HG03159 (cell line): ENCODE measurements around the gene FAM20B.

Experiments
- ATAC-seq: cut with Tn5 transposase; IDR thresholded peaks from one replicate; pipeline ENCODE4 v1.9.1; 2021; ENCODE audit warnings: mild to moderate bottlenecking, moderate library complexity; ENCODE audit not compliant: unreplicated experiment

Gene FAM20B

DNA sequence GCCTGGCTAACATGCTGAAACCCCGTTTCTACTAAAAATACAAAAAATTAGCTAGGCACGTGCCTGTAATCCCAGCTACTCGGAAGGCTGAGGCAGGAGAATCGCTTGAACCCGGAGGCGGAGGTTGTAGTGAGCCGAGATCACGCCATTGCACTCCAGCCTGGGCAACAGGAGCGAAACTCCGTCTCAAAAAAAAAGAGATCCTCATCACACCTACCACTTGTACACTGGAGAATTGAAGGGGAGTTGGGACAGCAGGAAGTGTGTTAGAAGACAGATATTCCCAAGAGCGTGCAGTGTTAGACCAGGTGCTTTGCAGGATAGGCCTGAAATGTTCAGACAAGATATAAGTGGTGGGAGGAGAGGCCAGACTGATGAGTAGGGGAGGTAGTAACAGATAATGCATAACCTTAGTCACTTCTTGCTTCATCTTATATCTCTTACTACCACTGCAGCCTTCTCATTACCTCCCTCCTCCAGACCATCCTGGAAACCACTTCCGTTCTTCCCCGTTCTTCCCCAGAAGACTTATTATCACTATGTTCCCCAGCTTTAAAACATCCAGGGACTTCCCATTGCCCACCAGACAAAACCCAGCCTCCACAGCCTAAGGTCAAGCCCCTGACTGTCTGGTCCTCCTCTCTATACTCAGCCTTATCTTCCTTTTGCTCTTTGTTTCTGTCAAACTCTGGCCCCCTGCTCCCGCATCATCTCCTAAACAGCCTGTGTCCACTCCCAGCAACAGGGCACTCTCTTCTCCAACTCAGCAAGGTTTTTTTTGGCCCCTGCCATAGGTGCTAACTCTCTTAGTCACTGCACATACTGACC is 21.3 kb downstream of the FAM20B start:
- ATAC-seq, result no peak

GRCh38 chr1:179047636-179047997 is 21.9 kb downstream of the FAM20B start:
- ATAC-seq, result no peak

- no peak for ATAC-seq
Measured at GRCh38 chr1:179048339-179049124, 22.8 kb downstream of the FAM20B start.

DNA sequence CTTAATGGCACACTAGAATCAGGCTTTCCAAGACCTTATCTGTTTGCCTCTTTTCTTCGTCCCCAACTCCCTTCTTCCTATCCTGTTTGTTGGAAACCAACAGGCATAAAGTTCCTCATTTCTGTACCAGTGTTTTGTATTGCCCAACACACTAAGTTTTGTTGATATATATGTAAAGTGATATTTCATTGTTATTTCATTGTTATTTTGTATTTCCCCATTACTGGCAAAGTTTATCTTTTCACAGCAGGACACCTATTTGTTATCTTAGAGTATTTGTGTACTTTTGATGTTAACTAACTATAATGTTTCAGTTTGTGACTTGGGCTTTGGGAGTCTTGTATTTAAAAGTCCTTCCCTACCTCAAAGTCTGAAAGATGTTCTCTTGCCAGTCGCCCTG is 27.1 kb downstream of the FAM20B start:
- no peak for ATAC-seq

- no peak for ATAC-seq
Measured at GRCh38 chr1:179053486-179053885, 27.8 kb downstream of the FAM20B start.

DNA sequence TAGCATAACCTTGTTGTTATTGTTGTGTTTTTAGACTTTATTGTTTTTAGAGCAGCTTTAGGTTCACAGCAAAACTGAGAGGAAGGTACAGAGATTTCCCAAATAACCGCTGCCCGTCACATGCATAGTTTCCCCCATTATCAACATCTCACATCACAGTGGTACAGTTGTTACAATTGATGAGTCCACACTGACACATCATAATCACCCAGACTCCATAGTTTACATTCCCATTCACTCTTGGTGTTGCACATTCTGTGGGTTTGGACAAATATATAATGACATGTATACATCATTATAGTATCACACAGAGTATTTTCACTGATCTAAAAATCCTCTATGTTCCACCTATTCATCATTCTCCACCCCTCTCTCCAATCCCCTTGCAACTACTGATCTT is 30.2 kb downstream of the FAM20B start:
- no peak for ATAC-seq

GRCh38 chr1:179058487-179059483 is 33.1 kb downstream of the FAM20B start:
- no peak for ATAC-seq

GRCh38 chr1:179061360-179062282 is 35.9 kb downstream of the FAM20B start:
- ATAC-seq, result no peak

DNA sequence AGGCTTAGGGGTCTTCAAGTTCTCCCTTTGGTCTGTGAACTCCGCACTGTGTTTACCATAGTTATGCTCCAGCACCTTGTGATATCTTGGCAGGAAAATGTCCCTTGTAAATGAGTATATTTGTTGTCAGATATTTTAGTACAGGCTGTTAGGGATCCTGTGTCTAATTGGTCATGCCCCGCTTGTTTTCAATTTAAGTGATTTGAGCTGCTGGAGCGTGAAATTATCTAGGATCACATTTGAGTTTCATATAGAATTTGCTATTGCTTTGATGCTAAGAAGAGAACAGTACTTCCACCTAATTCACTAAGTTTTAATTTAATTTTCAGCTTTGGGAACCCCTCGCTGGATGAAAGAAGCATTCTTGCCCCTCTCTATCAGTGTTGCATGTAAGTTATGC is 40.8 kb downstream of the FAM20B start:
- ATAC-seq, result no peak

DNA sequence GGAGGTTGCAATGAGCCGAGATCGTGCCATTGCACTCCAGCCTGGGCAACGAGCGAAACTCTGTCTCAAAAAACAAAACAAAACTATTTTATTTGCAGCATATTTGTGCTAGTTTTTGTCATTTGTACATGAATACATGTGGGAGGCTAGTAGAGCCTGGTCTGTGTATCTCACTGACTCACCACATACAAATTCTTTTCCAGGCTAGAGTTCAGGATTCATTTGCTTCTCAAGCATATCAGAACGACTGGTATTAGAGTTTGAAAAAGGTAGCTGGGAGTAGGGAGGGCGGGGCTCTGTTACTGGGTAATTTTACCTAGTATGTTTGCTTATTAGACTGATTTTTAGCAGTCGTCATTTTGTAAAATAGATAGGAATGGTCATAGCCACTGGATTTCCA is 51.7 kb downstream of the FAM20B start:
- no peak for ATAC-seq

DNA sequence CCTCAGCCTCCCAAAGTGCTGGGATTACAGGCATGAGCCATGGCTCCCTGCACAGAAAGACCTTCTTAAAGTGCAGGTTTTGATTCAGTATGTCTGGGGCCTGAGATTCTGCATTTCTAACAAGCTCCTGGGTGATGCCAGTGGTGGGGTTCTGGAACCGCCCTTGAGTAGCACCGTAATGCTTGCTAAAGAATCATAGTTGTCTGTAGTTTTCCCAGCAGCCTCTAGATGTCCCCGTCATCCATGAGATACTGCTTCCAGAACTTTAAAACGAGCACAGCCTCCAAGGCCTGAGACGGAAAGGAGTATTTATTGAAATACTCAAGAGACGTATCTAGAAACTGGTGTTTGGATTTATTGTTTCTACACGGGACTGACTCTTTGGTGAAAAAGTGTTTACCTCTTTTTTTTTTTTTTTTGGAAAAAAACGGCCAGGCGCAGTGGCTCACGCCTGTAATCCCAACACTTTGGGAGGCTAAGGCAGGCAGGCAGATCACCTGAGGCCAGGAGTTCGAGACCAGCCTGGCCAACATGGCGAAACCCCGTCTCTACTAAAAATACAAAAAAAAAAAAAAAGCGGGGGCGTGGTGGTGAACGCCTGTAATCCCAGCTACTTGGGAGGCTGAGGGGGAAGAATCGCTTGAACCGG is 53.5 kb downstream of the FAM20B start:
- ATAC-seq, result no peak

- ATAC-seq, result peak; percentile 16
Measured at GRCh38 chr1:179080866-179081686, 55.4 kb downstream of the FAM20B start.

GRCh38 chr1:179081687-179082332 is 56.1 kb downstream of the FAM20B start, which contains the start of gene TOR3A:
Gene TOR3A, plus strand, starts transcription at chr1:179082070. Its CDS starts 59 bp downstream, at chr1:179082129.
- peak; percentile 83 for ATAC-seq

- ATAC-seq, result peak; percentile 15
Measured at GRCh38 chr1:179082333-179082998, 56.8 kb downstream of the FAM20B start.

- ATAC-seq, result no peak
Measured at GRCh38 chr1:179082999-179083335, 57.3 kb downstream of the FAM20B start.

DNA sequence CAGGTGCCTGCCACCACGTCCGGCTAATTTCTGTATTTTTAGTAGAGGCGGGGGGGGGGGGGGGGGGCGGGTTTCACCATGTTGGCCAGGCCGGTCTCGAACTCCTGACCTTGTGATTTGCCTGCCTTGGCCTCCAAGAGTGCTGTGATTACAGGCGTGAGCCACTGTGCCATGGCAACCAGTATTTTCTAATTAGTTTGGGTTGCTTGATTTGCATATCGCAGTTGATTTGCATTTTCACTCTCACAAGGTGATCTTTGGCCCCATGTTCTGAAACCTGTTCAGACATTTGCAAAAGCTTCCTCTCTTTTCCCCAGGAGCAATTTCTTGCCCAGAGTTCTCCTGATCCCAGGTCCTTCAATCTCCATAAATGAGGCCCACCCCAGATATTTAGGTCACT is 57.8 kb downstream of the FAM20B start:
- ATAC-seq, result peak; percentile 24

- ATAC-seq, result no peak
Measured at GRCh38 chr1:179087665-179088064, 62.0 kb downstream of the FAM20B start.
